HG03025 (cell line): ENCODE data around the gene UIMC1.

ENCODE experiments used
- ATAC-seq: cut with Tn5 transposase; IDR thresholded peaks from one replicate; pipeline ENCODE4 v1.9.1; 2021; ENCODE audit warnings: mild to moderate bottlenecking, moderate library complexity; ENCODE audit not compliant: unreplicated experiment, low FRiP score

Gene UIMC1

GRCh38 chr5:176857216-176857893 lies 149.2 kb downstream of the UIMC1 start:
- ATAC-seq: no peak

- ATAC-seq: no peak
Measured at GRCh38 chr5:176856746-176857145, 149.8 kb downstream of the UIMC1 start.

- ATAC-seq: no peak
Measured at GRCh38 chr5:176855598-176855997, 151.0 kb downstream of the UIMC1 start.
